SK-N-SH treated with all-trans-retinoic acid at 6 μM for 48 hours (cell line): ENCODE results near the gene ATN1.

ENCODE experiments used
- CSDC2 ChIP-seq: fragments of 250-450 bp; sonication (Bioruptor Pico); IDR thresholded peaks from 2 replicates; pipeline ENCODE4 v1.5.0; 2020; ENCODE audit warnings: mild to moderate bottlenecking, moderate library complexity
- PATZ1 ChIP-seq: fragments of 250-450 bp; sonication (Bioruptor Pico); IDR thresholded peaks from 2 replicates; pipeline ENCODE4 v1.8.0; 2020; ENCODE audit warnings: mild to moderate bottlenecking, moderate library complexity, borderline replicate concordance
- POU6F1 ChIP-seq: fragments of 250-450 bp; sonication (Bioruptor Pico); IDR thresholded peaks from 2 replicates; pipeline ENCODE4 v1.8.0; 2021; ENCODE audit warnings: low read depth, mild to moderate bottlenecking, moderate library complexity, borderline replicate concordance
- RARB ChIP-seq: fragments of 250-450 bp; sonication (Bioruptor Pico); IDR thresholded peaks from 2 replicates; pipeline ENCODE4 v1.8.0; 2021; ENCODE audit warnings: mild to moderate bottlenecking, moderate library complexity
- SNAI2 ChIP-seq: fragments of 250-450 bp; sonication (Bioruptor Pico); IDR thresholded peaks from 2 replicates; pipeline ENCODE4 v1.5.0; 2020; ENCODE audit warnings: mild to moderate bottlenecking, moderate library complexity
- TSHZ2 ChIP-seq: fragments of 250-450 bp; sonication (Bioruptor Pico); IDR thresholded peaks from 2 replicates; pipeline ENCODE4 v1.5.0; 2020; ENCODE audit warnings: mild to moderate bottlenecking, moderate library complexity
- ZFP3 ChIP-seq: fragments of 250-450 bp; sonication (Bioruptor Pico); IDR thresholded peaks from 2 replicates; pipeline ENCODE4 v1.5.0; 2020; ENCODE audit warnings: mild to moderate bottlenecking, moderate library complexity
- ZNF70 ChIP-seq: fragments of 450-650 bp; formaldehyde crosslinking; IDR thresholded peaks from 2 replicates; pipeline ENCODE4 v1.5.0; 2020; ENCODE audit warnings: mild to moderate bottlenecking, moderate library complexity
- ZNF8 ChIP-seq: fragments of 450-650 bp; formaldehyde crosslinking; IDR thresholded peaks from 2 replicates; pipeline ENCODE4 v1.5.0; 2020; ENCODE audit warnings: mild to moderate bottlenecking, moderate library complexity
- TF ChIP-seq, protein P1 (sequence below): fragments of 250-450 bp; sonication (Bioruptor Pico); IDR thresholded peaks from 2 replicates; pipeline ENCODE4 v1.5.1; 2020; ENCODE audit warnings: low read depth, mild to moderate bottlenecking, moderate library complexity

DNA sequence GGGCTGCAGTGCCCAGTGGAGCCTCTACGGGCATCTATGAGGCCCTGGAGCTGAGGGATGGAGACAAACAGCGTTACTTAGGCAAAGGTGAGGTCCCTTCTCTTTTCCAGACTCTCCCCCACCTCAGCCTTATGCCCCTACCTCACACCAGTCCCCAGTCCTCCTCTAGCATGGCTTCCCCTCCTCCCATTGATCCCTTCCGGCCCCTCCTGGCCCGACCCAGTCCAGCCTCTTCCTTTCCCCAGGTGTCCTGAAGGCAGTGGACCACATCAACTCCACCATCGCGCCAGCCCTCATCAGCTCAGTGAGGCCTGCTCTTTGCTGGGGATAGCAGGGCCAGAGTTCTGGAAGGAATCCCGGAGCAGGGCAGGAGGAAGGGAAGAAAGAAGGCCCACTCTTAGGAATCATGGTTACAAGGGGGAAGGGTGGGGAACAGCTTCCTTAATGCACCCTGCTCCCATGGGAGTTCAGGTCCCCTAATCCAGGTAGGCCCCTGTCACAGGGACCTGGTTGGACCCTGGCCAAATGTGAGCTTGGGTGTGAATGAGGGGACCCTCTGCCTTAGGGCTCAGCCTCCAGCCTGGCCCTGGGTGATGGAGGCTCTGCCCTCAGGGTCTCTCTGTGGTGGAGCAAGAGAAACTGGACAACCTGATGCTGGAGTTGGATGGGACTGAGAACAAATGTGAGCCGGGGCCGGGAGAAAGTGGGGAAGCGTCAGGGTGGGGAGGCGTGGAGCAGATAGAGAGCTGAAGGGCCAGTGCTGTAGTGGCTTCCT, 11.1 kb upstream of the ATN1 start:
- no peak for TF ChIP-seq ZFP3 (CRISPR knock-in tag)
- no peak for TF ChIP-seq SNAI2 (CRISPR knock-in tag)
- TF ChIP-seq ZNF8 = no peak
- no peak for TF ChIP-seq CSDC2
- TF ChIP-seq PATZ1 (CRISPR knock-in tag) = no peak
- TF ChIP-seq, protein P1, sequence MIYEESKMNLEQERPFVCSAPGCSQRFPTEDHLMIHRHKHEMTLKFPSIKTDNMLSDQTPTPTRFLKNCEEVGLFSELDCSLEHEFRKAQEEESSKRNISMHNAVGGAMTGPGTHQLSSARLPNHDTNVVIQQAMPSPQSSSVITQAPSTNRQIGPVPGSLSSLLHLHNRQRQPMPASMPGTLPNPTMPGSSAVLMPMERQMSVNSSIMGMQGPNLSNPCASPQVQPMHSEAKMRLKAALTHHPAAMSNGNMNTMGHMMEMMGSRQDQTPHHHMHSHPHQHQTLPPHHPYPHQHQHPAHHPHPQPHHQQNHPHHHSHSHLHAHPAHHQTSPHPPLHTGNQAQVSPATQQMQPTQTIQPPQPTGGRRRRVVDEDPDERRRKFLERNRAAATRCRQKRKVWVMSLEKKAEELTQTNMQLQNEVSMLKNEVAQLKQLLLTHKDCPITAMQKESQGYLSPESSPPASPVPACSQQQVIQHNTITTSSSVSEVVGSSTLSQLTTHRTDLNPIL (CRISPR knock-in tag) = no peak
- no peak for TF ChIP-seq RARB (CRISPR knock-in tag)
- no peak for TF ChIP-seq POU6F1 (CRISPR knock-in tag)
- no peak for TF ChIP-seq TSHZ2 (CRISPR knock-in tag)
- TF ChIP-seq ZNF70 (CRISPR knock-in tag) = no peak
